K562 (cell line): Measurements from ENCODE around the gene MMP19. TPM values are rescaled to one million over a fixed set of nuclear protein-coding genes. Genes with fewer than 3 reads are reported as not detected.

ENCODE experiments used
- ATAC-seq: fragments of 200-7000 bp; cut with Tn5 transposase; 3 replicates; pipeline ENCODE4 v1.9.1; 2020; ENCODE audit warnings: moderate library complexity
- BruUV-seq: library from RNA; stranded (reverse); fragments of 400-500 nt; replicated peaks from 2 replicates; lab custom pipeline; 2021; lab: Mats Ljungman, UMichigan
- CTCF ChIA-PET: fragments of 300-600 bp; formaldehyde crosslinking; extraction: SDS; loops from one replicate; lab custom pipeline; 2021; ENCODE audit warnings: low intra/inter-chr PET ratio; lab: Yijun Ruan, JAX
- POLR2A ChIA-PET: fragments of 300-600, 350-650 bp; sonication (Branson Sonifier 250); formaldehyde crosslinking; extraction: SDS; loops from one replicate; lab custom pipeline; 2021; ENCODE audit warnings: antibody characterized with exemption, inconsistent platforms; lab: Yijun Ruan, JAX
- DNase-seq, 4 experiments: peaks; one replicate each; pipeline versions ENCODE4 v3.0.0 to v3.0.0-alpha.2; 2011 to 2018; ENCODE audit warnings: low spot score in 3 of 4, mixed read lengths in 3 of 4; ENCODE audit errors: extremely low read depth in 1 of 4
- FAIRE-seq: peaks from 2 replicates; lab custom pipeline; 2011; peaks lifted over from hg19 to GRCh38; lab: Jason Lieb, UNC
- H2AFZ ChIP-seq: 2 replicates; pipeline ENCODE4 v1.6.0; 2011; ENCODE audit warnings: low read depth, low read length, control low read depth, inconsistent platforms
- H3K27ac ChIP-seq: fragments of 200-600 bp; 3 replicates; pipeline ENCODE4 v1.8.0; 2011; ENCODE audit warnings: low read depth, mild to moderate bottlenecking, control low read depth, inconsistent platforms, low read length, moderate library complexity, mixed read lengths; ENCODE audit errors: extremely low read depth
- H3K27me3 ChIP-seq, 2 experiments: fragments of 300-600 bp in 1 of 2; 2 replicates in 1 of 2; 3 replicates in 1 of 2; pipeline versions ENCODE4 v1.6.0 to v1.8.0; 2011; ENCODE audit warnings: inconsistent platforms in 2 of 2, low read length in 2 of 2, mild to moderate bottlenecking in 1 of 2, mixed read lengths in 1 of 2, moderate library complexity in 1 of 2; ENCODE audit not compliant: control insufficient read depth in 2 of 2, insufficient read depth in 2 of 2
- H3K36me3 ChIP-seq: fragments of 300-600 bp; 3 replicates; pipeline ENCODE4 v1.8.0; 2011; ENCODE audit warnings: mild to moderate bottlenecking, low read length, inconsistent platforms; ENCODE audit not compliant: control insufficient read depth, insufficient read depth
- H3K4me1 ChIP-seq, 2 experiments: fragments of 200-600 bp in 1 of 2; replicated peaks in 1 of 2; 2 replicates in 1 of 2; 3 replicates in 1 of 2; pipeline versions ENCODE4 v1.5.1 to v1.8.0; 2011; ENCODE audit warnings: inconsistent platforms in 2 of 2, low read length in 2 of 2, mild to moderate bottlenecking in 1 of 2, mixed read lengths in 1 of 2, moderate library complexity in 1 of 2; ENCODE audit not compliant: control insufficient read depth in 2 of 2, insufficient read depth in 2 of 2
- H3K4me2 ChIP-seq: 2 replicates; pipeline ENCODE4 v1.6.1; 2011; ENCODE audit warnings: low read length, control low read depth, inconsistent platforms, mixed read lengths; ENCODE audit not compliant: insufficient read depth
- H3K4me3 ChIP-seq: fragments of 200-600 bp; sonication (generic), shearing (Covaris generic); 2 replicates; pipeline ENCODE4 v1.5.1; 2016; ENCODE audit warnings: control low read depth, inconsistent platforms
- H3K79me2 ChIP-seq: fragments of 200-600 bp; 3 replicates; pipeline ENCODE4 v1.8.0; 2011; ENCODE audit warnings: low read length, inconsistent platforms; ENCODE audit not compliant: control insufficient read depth, insufficient read depth
- H3K9ac ChIP-seq, 2 experiments: 2 replicates each; pipeline versions ENCODE4 v1.6.0 to v1.6.1; 2011; ENCODE audit warnings: low read depth in 2 of 2, low read length in 2 of 2, control low read depth in 1 of 2, inconsistent platforms in 1 of 2, mild to moderate bottlenecking in 1 of 2, mixed read lengths in 1 of 2; ENCODE audit not compliant: insufficient read depth in 1 of 2
- H3K9me1 ChIP-seq: one replicate; pipeline ENCODE4 v1.6.0; 2011; ENCODE audit warnings: inconsistent platforms, mild to moderate bottlenecking, low read length, moderate library complexity; ENCODE audit not compliant: control insufficient read depth, insufficient read depth
- H3K9me3 ChIP-seq: replicated peaks from 2 replicates; pipeline ENCODE4 v1.5.1; 2011; ENCODE audit warnings: low read depth, low read length, inconsistent platforms; ENCODE audit not compliant: control insufficient read depth, insufficient read depth
- H4K20me1 ChIP-seq: replicated peaks from 2 replicates; pipeline ENCODE4 v1.6.1; 2011; ENCODE audit warnings: low read length, inconsistent platforms, mixed read lengths; ENCODE audit not compliant: control insufficient read depth, insufficient read depth
- E2F4 ChIP-seq: sonication (generic); formaldehyde crosslinking; IDR thresholded peaks from 2 replicates; pipeline ENCODE4 v1.8.0; 2022; ENCODE audit warnings: mild to moderate bottlenecking, low read depth, missing genetic modification reagents
- HCFC1 ChIP-seq: IDR thresholded peaks from 2 replicates; pipeline ENCODE4 v1.6.1; 2012; ENCODE audit warnings: low read depth, low read length, improper control_type of control experiment
- HNRNPL ChIP-seq: fragments of 200-400 bp; formaldehyde crosslinking; IDR thresholded peaks from 2 replicates; pipeline ENCODE4 v1.6.1; 2017; ENCODE audit warnings: low read depth, mild to moderate bottlenecking, low read length
- HSF4 ChIP-seq: fragments of 250-450 bp; sonication (Bioruptor Pico); IDR thresholded peaks from 2 replicates; pipeline ENCODE4 v2.1.2; 2022; ENCODE audit warnings: mild to moderate bottlenecking, moderate library complexity, borderline replicate concordance
- TFAM ChIP-seq: fragments of 250-450 bp; sonication (Bioruptor Pico); conservative IDR thresholded peaks from 2 replicates; pipeline ENCODE4 v1.5.0; 2021; ENCODE audit warnings: mild to moderate bottlenecking, moderate library complexity
- WGBS: fragments of 100-300 bp; shearing (Covaris generic); methylation state at CpG from one replicate; pipeline ENCODE4 v1.1.6; 2016; ENCODE audit warnings: low coverage, mixed read lengths; ENCODE audit not compliant: insufficient coverage; ENCODE audit errors: missing lambda C conversion rate; 5-methylcytosine and 5-hydroxymethylcytosine counted together
- in situ Hi-C: fragments of 300-500 bp; cut with MboI; formaldehyde crosslinking; loops from 4 replicates; pipeline ENCODE4 v1.15.0; 2018; ENCODE audit warnings: inconsistent platforms, mixed read lengths
- intact Hi-C: fragments of 100-400 bp; cut with micrococcal nuclease; formaldehyde crosslinking; loops from 2 replicates; pipeline ENCODE4 v1.14.2; 2022
- polyA plus RNA-seq, 8 experiments: library from polyadenylated mRNA; depleted of rRNA in 4 of 8; stranded (reverse) in 5 of 8; unstranded in 3 of 8; fragments of >200 nt; fragmentation: Nextera tagmentation in 2 of 8; fragmentation: Illumina TruSeq in 1 of 8; extraction: Ambion mirVana in 2 of 8; extraction: Trizol in 1 of 8; gene quantifications; 2 replicates each; pipeline versions ENCODE4 v1.2.1 to v1.2.3, GENCODE V29; 2011 to 2014; ENCODE audit warnings: inconsistent platforms in 1 of 8, missing spikeins in 1 of 8
- total RNA-seq, 7 experiments: library from RNA; depleted of rRNA in 6 of 7; stranded (reverse); fragments of >200 nt in 6 of 7; fragmentation: Illumina TruSeq in 2 of 7; extraction: Trizol in 2 of 7; gene quantifications; 2 replicates each; pipeline versions ENCODE4 v1.2.1 to v1.2.3, GENCODE V29; 2011 to 2021; ENCODE audit warnings: low replicate concordance in 1 of 7
- TF ChIP-seq, protein P1 (sequence below): IDR thresholded peaks from 2 replicates; pipeline ENCODE4 v1.6.1; 2011; ENCODE audit warnings: borderline replicate concordance, low read depth, mild to moderate bottlenecking, moderate library complexity, low read length; ENCODE audit not compliant: insufficient read depth, poor library complexity, severe bottlenecking
- TF ChIP-seq, protein P2 (sequence below): sonication (generic); formaldehyde crosslinking; IDR thresholded peaks from 2 replicates; pipeline ENCODE4 v1.8.0; 2022; ENCODE audit warnings: missing genetic modification reagents, mild to moderate bottlenecking, borderline replicate concordance
- TF ChIP-seq, protein P3 (sequence below): fragments of 250-450 bp; sonication (Bioruptor Pico); IDR thresholded peaks from 2 replicates; pipeline ENCODE4 v1.8.0; 2022; ENCODE audit warnings: moderate library complexity, mild to moderate bottlenecking, inconsistent platforms

MMP19 gene
- total and polyA plus RNA-seq, 9 of the 15 experiments (the other 6 are each of a cell fraction or from before 2014, with no cell fraction given) = 0.14 to 1.6 (median 0.66) TPM

GRCh38 chr12:55812088-55812487 is 30.6 kb downstream of the MMP19 start (continued):
- TF ChIP-seq, protein P1, sequence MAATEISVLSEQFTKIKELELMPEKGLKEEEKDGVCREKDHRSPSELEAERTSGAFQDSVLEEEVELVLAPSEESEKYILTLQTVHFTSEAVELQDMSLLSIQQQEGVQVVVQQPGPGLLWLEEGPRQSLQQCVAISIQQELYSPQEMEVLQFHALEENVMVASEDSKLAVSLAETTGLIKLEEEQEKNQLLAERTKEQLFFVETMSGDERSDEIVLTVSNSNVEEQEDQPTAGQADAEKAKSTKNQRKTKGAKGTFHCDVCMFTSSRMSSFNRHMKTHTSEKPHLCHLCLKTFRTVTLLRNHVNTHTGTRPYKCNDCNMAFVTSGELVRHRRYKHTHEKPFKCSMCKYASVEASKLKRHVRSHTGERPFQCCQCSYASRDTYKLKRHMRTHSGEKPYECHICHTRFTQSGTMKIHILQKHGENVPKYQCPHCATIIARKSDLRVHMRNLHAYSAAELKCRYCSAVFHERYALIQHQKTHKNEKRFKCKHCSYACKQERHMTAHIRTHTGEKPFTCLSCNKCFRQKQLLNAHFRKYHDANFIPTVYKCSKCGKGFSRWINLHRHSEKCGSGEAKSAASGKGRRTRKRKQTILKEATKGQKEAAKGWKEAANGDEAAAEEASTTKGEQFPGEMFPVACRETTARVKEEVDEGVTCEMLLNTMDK = no peak
- TF ChIP-seq, protein P2, sequence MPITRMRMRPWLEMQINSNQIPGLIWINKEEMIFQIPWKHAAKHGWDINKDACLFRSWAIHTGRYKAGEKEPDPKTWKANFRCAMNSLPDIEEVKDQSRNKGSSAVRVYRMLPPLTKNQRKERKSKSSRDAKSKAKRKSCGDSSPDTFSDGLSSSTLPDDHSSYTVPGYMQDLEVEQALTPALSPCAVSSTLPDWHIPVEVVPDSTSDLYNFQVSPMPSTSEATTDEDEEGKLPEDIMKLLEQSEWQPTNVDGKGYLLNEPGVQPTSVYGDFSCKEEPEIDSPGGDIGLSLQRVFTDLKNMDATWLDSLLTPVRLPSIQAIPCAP (CRISPR knock-in tag) = no peak

- intact Hi-C loops = no loop called here
- Histone ChIP-seq H2AFZ (no peak overlapping the region), H3K4me1 (peaks cover 0 to 6% of the 10 kb centered on the region in 2 experiments; a peak in 3 of 5 replicates), H4K20me1 (peaks cover 21% of the 10 kb centered on the region), H3K27ac (no peak overlapping the region), H3K4me3 (no peak overlapping the region), H3K4me2 (no peak overlapping the region), H3K36me3 (peaks cover 78% of the 10 kb centered on the region)
- BruUV-seq = no TSS peak
- TF ChIP-seq, protein P3, sequence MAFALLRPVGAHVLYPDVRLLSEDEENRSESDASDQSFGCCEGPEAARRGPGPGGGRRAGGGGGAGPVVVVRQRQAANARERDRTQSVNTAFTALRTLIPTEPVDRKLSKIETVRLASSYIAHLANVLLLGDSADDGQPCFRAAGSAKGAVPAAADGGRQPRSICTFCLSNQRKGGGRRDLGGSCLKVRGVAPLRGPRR (CRISPR knock-in tag) = no peak
- no peak for TF ChIP-seq TFAM (CRISPR knock-in tag)
- TF ChIP-seq HSF4 = no peak
- TF ChIP-seq HCFC1 = no peak
- TF ChIP-seq E2F4 (CRISPR knock-in tag) = no peak
- no peak for TF ChIP-seq HNRNPL
- TF ChIP-seq, all 486 proteins: peak for 0
- H3K79me2 ChIP-seq = peaks cover 97% of the 10 kb centered on the region
- POLR2A ChIA-PET = interaction anchor here (0.7 to 3.8 kb wide), 2 partner anchors 8 to 33 kb away, joined by 4 to 20 read pairs; partner anchors contain the start of genes ORMDL2 and SARNP
- ATAC-seq (no peak), FAIRE-seq (no peak), DNase-seq (no peak)
- no peaks in the 10 kb centered on the region for H3K9me3 ChIP-seq
- CTCF ChIA-PET = no interaction called here
- in situ Hi-C loops = no loop called here
- H3K9me1 ChIP-seq = no peaks in the 10 kb centered on the region
- no peak overlapping the region for H3K9ac ChIP-seq
- WGBS = 95% methylated on average over 5 of the region's 5 CpGs
- no peaks in the 10 kb centered on the region for H3K27me3 ChIP-seq
Measured at GRCh38 chr12:55809274-55809673, 33.5 kb downstream of the MMP19 start.
